Gastrocnemius medialis (tissue), 4 donors: ENCODE data around the gene ATG5.

Source experiments
- CTCF ChIP-seq, 5 experiments: fragments of 450-650 bp in 3 of 5; fragments of 200-600 bp in 2 of 5; sonication (generic) in 2 of 5; IDR thresholded peaks in 4 of 5; conservative IDR thresholded peaks in 1 of 5; 1 replicate in 4 of 5; 2 replicates in 1 of 5; pipeline ENCODE4 v1.5.1; 2016 to 2019; ENCODE audit warnings: antibody characterized with exemption in 5 of 5, mild to moderate bottlenecking in 3 of 5, moderate library complexity in 3 of 5
- POLR2A ChIP-seq, 2 donors: fragments of 450-650 bp; IDR thresholded peaks; one replicate each; pipeline ENCODE4 v1.6.1; 2017; ENCODE audit warnings: antibody characterized with exemption in 2 of 2, mild to moderate bottlenecking in 2 of 2, moderate library complexity in 2 of 2

GRCh38 chr6:106347219-106347618 is 21.7 kb upstream of the ATG5 start:
- no peak for TF ChIP-seq CTCF (IDR thresholded peaks at IDR 0.05 in 4 of 5, conservative IDR thresholded peaks at IDR 0.05 in 1 of 5)
- TF ChIP-seq POLR2A (IDR thresholded peaks at IDR 0.05), result no peak
